ENCODE measurements around the gene ODC1.

GRCh38 chr2:10452956-10453904 lies 5.1 kb upstream of the ODC1 start:
- TF ChIP-seq CTCF (IDR thresholded peaks at IDR 0.05; ENCODE audit: low read length) (no peak), EZH2 (IDR thresholded peaks at IDR 0.05; ENCODE audit: borderline replicate concordance, low read length) (no peak)
